HG03025 (cell line): ENCODE results near the gene DAAM2.

ENCODE experiments used
- ATAC-seq: cut with Tn5 transposase; IDR thresholded peaks from one replicate; pipeline ENCODE4 v1.9.1; 2021; ENCODE audit warnings: mild to moderate bottlenecking, moderate library complexity; ENCODE audit not compliant: unreplicated experiment, low FRiP score

The DAAM2 gene

GRCh38 chr6:39903656-39904055 lies 111.5 kb downstream of the DAAM2 start:
- ATAC-seq = no peak

- ATAC-seq = no peak
Observed at GRCh38 chr6:39904946-39905639, 112.9 kb downstream of the DAAM2 start.

DNA sequence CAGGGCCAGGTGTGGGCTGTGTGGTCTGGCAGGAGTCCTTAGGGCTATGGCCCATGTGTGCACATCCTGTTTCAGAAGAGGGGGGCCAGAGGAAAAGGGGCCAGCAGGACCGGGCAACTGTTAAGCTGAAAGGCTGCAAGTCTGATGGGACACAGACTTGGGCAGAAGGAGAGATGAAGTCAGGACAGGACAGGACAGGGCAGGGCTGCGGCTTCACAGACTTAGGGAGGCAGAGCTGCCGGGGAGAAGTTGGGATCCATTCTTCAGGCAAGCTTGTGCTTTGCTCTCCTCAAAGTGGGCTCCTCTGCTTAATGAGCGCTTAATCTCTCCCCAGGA lies 113.4 kb downstream of the DAAM2 start:
- ATAC-seq = no peak

DNA sequence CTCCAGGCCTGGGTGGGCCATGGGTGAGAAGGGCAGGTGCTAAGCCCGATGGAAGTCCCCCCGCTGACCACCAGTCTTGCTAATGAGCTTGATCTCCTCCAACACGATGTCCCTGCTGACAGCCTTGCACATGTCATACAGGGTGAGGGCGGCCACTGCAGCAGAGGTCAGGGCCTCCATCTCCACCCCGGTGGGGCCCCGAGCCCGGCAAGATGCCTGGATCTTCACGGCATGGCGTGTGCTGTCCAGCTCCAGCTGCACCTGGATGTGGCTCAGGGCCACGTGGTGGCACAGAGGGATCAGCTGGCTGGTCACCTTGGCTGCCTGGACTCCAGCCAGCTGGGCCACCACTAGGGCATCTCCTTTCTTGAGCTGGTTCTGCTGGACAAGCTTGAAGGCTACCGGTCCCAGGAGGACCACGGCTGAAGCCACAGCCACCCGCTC lies 114.2 kb downstream of the DAAM2 start:
- no peak for ATAC-seq

- ATAC-seq = no peak
Observed at GRCh38 chr6:39907871-39908575, 115.8 kb downstream of the DAAM2 start.

DNA sequence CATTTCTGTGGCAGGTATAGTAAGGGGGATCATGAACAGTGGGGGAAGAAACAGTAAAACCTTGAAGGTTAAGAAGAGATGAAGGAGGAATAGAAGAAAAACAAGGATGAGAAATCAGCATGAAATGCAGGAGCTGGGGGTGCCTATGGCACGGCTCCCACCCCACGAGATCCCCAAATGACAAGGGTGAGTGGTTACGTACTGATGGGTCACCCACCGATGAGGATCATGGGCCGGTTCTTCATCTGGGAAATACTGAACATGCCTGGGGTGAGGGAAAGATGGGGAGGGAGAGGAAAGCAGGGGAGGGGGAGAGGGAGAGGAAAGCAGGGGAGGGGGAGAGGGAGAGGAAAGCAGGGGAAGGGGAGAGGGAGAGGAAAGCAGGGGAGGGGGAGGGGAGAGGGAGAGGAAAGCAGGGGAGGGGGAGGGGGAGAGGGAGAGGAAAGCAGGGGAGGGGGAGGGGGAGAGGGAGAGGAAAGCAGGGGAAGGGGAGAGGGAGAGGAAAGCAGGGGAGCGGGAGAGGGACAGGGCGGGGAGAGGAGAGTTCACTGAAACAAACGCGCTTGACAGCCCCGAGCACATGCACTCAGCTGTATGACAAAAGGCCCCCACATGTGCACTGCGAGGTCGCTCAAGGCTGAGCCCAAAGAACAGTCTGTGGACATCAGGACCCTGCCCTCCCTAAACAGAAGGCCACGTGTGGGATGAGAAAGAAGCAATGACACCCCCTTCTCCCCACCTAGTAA lies 116.8 kb downstream of the DAAM2 start:
- ATAC-seq = no peak

DNA sequence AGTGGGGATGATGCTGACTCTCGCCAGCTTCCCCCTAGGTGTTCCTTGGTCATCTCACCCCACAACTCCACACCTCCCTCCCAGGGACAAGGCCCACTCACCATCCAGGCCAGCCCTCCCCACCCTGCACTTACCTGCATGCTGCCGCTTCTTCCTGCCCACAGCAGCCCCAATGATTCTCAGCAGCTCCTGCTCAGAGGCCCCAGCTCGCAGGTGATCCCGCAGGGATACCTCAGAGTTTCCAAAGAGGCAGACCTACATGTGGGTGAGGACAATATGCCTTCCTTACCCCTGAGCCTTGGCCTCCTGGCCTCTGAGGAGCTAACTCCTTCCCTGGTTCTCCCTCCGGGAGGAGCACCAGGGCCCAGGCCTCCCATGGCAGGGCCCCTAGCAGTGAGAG lies 117.5 kb downstream of the DAAM2 start:
- no peak for ATAC-seq

DNA sequence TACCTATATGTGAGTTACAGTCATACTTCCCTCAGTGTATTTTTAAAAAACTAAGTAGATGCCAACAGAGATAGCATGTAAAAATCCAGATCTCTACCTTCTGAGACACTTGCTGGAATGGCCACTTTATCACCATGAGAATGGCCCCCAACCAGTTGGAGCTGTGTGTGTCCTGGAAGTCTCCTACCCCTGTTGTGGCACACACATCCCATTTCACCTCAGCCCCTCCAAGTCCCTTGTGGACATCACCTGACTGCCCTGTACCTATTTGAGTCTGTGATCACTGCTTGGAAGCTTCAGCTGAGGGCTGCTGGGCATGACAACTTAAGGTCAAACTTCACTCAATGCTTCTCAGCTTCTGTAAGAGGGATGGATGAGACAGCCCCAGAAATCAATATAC lies 118.0 kb downstream of the DAAM2 start:
- ATAC-seq = no peak

DNA sequence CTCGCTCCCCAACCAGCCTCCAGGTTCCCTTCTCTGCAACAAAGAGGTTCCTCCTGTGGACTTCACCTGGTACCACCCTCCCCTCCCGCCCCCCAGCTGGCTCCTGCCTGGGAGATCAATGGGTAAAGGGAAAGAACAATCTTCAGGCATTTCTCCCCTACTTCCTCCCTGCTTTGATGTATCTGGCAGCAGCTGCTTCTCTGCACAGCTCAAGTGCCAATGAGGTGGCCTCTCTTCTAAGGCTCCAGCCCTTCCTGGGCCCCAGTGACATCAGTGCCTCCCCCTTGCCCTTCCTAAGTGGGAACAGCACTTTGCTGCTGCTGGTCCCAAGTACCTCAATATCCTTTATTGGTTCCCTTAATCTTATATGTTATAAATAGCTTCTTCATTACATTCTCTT lies 118.6 kb downstream of the DAAM2 start:
- ATAC-seq = no peak

DNA sequence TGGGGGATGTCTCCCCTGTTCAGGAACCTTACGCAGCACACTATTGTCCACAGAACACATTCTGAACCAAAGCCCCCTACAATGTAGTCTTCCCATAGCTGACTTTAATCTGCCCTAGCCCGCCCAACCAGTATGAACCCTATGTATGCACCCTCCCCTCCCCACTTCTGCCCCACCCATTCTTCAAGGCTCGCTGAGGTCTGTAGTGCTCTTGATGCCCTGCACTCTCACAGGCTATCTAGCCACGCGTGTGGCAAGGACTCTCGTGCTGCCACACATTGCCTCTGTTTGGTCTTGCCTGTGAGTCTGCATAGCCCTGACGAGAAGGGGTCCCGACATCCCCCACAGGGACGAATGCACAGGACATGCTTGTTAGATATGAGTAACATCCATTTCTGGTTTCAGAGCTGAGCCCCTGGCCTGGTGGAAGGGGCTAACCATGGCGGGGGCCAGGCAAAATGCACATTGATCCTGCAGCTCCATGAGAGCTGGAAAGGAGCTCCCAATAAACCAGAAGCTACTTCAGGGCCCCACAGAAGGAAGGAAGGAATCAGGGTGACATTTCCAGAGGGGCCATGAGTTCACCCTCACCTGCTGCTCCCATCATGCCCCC lies 119.4 kb downstream of the DAAM2 start:
- ATAC-seq = no peak

GRCh38 chr6:39912446-39912845 lies 120.3 kb downstream of the DAAM2 start:
- ATAC-seq = no peak

DNA sequence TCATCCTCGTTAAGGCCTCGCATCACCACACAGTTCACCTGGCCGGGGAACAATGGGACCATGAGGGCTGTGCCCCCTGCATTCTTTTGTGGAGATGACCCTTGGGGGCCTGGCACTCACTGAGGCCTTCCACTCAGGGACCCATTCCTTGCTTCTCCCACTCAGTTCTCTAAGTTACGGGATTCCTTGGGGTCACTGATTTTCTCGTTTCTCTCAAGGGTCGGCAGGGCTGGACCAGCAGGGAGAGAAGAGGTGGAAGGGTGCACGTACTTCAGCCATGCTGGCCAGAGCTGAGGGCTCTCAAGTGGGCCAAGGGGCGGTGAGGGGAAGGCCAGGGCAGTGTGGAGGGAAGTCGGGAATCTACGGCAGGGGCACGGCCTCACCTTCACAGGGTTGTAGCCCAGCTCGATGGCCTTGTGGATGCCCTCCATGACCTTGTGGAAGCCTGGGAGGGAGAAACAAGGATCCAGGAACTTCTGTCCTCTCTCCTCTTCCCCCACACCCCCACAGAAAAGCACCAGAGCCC lies 121.3 kb downstream of the DAAM2 start:
- no peak for ATAC-seq

GRCh38 chr6:39914239-39914638 lies 122.1 kb downstream of the DAAM2 start:
- no peak for ATAC-seq

- no peak for ATAC-seq
Observed at GRCh38 chr6:39915866-39916265, 123.7 kb downstream of the DAAM2 start.

DNA sequence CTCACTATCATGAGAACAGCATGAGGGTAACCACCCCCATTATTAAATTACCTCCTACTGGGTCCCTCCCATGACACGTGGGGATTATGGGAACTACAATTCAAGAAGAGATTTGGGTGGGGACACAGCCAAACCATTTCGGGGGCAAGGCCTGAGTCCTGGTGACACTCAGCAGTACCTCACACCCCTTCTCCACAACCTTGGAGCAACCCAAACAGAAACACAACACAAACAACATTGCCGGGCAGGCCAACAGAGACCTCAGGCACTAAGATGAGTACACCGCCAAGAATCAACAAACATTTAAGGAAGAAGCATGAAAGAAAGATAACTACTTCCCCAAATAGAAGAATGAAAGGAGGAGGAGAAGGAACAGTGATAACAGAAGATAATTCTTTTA lies 125.2 kb downstream of the DAAM2 start:
- no peak for ATAC-seq

- no peak for ATAC-seq
Observed at GRCh38 chr6:39917981-39918380, 125.8 kb downstream of the DAAM2 start.

GRCh38 chr6:39918831-39919230 lies 126.7 kb downstream of the DAAM2 start:
- ATAC-seq = no peak

DNA sequence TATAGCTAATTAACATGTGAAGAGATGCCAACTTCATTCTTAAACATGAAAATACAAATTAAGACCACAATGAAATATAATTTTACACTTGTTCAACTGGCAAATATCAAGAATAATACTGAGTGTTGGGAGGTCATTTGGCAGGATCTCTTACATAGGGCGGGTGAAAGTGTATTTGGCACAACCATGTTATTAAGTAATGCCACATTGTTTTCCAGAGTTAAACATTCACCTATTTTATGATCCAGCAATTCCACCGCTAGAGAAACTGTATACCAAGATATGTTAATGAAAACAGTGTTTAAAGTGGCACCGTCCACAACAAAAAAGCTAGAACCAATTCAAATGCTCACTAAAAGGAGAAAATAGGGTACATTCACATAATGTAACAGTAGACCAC lies 128.0 kb downstream of the DAAM2 start:
- ATAC-seq = no peak

- ATAC-seq = no peak
Observed at GRCh38 chr6:39922821-39923220, 130.6 kb downstream of the DAAM2 start.

- no peak for ATAC-seq
Observed at GRCh38 chr6:39923394-39923793, 131.2 kb downstream of the DAAM2 start.

DNA sequence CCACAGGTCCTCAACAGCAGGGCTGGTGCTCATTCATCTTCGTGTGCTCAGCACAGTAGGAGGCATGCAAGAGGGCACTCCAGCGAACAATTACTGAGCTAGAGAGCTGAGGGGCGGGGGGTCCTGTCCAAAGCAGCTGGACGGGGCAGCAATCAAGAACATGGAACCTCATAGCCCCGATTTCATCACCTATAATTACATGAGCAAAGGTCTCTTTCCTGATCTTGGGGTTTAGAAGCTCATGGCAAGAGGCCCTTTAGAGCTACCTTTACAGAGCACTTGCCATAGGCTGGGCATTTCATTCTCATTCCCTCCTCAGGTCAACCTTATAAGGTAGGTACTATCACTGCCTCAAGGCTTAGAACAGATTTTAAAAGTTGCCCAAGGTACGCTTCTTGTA lies 131.7 kb downstream of the DAAM2 start:
- no peak for ATAC-seq
